ENCODE results near the gene PRRG2.
A peak's percentile ranks its signal among the peaks of the same experiment; 100 is the strongest.

PRRG2 gene

DNA sequence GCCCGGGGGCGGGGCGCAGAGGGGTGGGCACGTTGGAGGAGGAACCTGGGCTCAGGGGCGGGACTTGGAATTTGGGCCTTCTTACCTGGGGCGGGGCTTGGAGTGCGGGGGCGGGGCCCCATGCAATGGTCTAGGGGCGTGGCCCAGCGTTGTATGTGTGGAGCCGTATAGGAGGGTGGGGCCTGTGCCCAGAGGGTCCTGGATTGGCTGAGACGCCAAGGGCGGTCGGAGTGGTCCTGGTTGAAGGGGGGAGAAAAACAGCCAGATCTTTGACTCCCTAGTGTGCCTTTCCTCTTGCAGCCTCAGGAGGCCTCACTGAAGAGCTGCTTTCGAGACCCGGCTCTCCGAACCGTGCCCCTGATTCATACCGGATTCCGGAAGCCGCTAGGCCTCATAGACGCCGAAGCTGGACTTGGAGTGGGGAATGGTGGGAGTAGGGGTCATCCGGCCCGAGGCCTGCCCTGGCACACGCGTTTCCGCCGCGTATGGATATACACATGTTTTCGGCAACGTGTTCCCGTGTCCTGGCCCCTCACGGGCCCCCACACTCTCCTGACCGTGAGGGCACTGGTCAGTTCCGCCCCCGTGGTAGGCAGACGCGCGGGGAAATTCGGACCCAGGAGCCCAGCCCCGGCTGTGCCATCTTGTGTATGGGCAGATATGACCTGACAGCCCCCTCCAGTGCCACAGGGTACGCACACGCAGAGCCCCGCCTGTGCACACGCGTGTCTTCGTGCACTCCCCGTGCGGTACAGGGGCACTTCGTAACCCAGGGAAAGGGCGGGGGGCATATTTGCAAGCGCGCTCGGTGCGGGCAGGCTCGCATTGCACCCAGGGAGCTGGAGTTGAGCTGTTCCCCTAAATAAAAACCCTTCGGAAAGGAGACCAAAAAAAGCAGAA, 9.2 kb downstream of the PRRG2 start:
- peaks cover 33% of the 10 kb centered on the region for H3K36me3 Mint-ChIP-seq (ENCODE audit: low read depth)
- no peaks in the 10 kb centered on the region for H3K9me3 Mint-ChIP-seq
- DNase-seq, result peak; percentile 92
- peaks cover 36% of the 10 kb centered on the region for H3K4me1 Mint-ChIP-seq (ENCODE audit: low read depth)
- H3K4me3 Mint-ChIP-seq, result peak overlapping the region; percentile 86
- peak overlapping the region; percentile 93 for H3K27ac Mint-ChIP-seq
- H3K27me3 Mint-ChIP-seq, result no peaks in the 10 kb centered on the region

GRCh38 chr19:49590971-49591730, 10.0 kb downstream of the PRRG2 start, which contains the start of gene PRR12:
Gene PRR12, plus strand, starts transcription at chr19:49591182. Its CDS starts 473 bp downstream, at chr19:49591655.
- Mint-ChIP-seq H3K9me3 (no peaks in the 10 kb centered on the region), H3K36me3 (ENCODE audit: low read depth) (peaks cover 39% of the 10 kb centered on the region), H3K27me3 (no peaks in the 10 kb centered on the region), H3K4me1 (ENCODE audit: low read depth) (peaks cover 36% of the 10 kb centered on the region), H3K27ac (peak within 1 kb of the TSS; percentile 93), H3K4me3 (peak within 1 kb of the TSS; percentile 86)
- peak; percentile 87 for DNase-seq

DNA sequence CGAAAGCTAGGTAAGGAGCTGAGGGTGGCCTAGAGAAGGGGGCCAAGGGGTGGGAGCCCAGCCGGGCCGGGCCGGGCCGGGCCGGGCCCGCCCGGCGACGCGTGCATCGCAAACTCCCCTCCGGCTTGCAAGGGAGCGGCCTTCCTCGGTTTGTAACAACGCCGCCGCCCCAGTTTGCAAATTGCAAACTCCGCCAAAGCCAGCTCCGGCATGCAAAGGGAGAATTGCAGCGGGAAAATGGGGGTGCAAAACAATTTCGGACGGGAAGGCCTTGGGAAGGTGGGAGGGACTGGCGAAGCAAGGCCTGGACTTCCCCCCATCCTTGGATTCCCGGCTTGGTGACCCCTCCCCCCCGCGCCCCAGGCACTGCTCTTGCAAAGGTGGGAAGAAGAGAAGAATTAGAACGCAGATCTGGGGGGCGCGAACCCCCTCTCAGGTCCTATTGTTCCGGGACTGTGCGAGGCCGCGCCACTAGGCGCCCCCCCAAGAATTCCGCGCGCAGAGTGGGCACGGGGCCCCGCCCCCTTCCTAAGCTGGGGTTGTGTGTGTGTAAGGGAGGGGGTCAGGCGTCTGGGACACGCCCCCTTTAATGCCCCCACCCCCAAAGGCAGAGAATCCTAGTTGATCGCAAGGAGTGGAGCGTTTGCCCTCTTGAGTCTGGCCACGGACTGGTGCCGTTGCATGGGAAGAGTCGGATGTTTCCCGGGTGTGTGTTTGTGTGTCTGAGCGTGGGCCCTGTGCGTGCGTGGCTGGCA, 10.8 kb downstream of the PRRG2 start:
- peak overlapping the region; percentile 86 for H3K4me3 Mint-ChIP-seq
- no peaks in the 10 kb centered on the region for H3K9me3 Mint-ChIP-seq
- peak overlapping the region; percentile 90 for H3K27ac Mint-ChIP-seq
- H3K4me1 Mint-ChIP-seq (ENCODE audit: low read depth), result peaks cover 36% of the 10 kb centered on the region
- H3K27me3 Mint-ChIP-seq, result no peaks in the 10 kb centered on the region
- DNase-seq, result peak; percentile 73
- peaks cover 41% of the 10 kb centered on the region for H3K36me3 Mint-ChIP-seq (ENCODE audit: low read depth)

DNA sequence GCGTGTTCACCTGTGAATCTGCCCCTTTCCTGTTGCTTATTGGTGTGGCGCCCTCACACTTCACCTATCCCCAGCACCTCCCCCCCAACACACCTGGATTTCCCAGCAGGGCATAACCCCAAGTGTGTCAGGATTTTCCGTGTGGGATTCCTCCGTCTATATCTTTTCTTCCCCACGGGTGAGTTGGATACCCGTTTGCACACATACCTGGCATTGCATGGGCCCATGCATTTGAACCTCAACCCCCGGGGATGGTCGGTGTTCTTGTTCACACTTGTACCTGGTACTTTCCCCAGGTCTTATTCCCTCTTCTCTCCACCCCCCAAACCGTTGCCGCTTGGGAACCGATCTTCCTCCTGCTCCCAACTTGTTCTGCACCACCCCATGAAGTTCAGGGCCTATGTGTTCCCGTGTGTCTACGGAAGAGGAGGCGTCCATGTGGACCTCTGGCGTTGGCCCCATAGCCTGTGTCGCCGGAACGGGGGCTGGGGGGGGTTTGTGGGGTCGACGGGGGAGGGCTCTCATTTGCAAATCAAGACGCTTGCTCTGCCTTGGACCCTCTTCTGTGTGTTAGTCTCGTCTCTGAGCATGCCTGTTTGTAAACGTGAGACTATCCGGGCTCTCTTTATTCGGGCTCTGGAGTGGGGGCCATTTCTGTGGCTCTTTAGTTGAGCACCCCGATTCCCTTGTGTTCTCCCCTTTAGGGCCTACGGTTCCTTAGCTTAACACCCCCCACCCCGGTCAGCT, 11.5 kb downstream of the PRRG2 start:
- peaks cover 36% of the 10 kb centered on the region for H3K4me1 Mint-ChIP-seq (ENCODE audit: low read depth)
- peak overlapping the region; percentile 86 for H3K4me3 Mint-ChIP-seq
- DNase-seq, result peak; percentile 53
- peaks cover 43% of the 10 kb centered on the region for H3K36me3 Mint-ChIP-seq (ENCODE audit: low read depth)
- H3K27ac Mint-ChIP-seq, result peak overlapping the region; percentile 90
- H3K27me3 Mint-ChIP-seq, result no peaks in the 10 kb centered on the region
- H3K9me3 Mint-ChIP-seq, result no peaks in the 10 kb centered on the region

DNA sequence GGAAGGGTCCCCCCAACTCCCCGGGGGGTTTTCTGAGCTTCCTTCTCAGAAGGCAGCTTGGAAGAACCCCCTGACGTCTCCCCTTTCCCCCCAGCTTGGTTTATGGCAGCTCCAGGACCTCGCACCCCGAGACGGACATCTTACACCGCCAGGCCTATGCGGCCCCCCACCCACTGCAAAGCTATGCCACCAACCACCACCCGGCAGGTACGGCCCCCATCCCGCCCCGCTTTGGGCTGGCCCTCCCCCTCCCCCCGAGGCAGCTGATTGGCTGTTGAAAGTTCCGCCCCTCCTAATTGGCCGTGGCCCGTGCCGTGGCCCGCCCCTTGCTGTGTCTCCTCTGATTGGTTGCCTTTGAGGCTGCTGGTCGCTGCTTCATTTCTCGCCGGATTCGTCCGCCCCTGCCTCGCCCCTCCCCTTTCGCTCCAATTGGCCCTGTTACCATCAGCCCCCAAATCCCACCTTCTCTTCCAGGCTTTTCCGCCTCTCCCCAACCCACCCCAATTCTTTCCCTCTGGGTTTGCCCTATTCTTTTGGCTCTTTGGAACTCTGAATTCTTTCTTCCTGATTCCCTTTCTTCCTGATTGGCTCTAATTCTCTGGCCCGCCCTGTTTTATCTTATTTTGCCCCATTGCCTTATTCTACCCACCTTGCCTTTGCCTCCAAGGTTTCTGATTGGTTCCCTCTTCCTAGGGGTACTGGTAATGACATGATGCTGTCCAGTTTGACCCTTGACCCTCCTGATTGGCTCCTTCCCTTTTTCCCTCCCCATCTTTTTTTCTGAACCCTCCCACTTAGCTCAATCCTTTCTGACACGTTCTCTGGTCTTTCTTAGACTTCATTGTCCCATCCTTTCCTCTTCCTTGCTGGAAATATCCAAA, 12.4 kb downstream of the PRRG2 start:
- Mint-ChIP-seq H3K27ac (peak overlapping the region; percentile 90), H3K27me3 (no peaks in the 10 kb centered on the region), H3K4me1 (ENCODE audit: low read depth) (peaks cover 36% of the 10 kb centered on the region), H3K4me3 (peak overlapping the region; percentile 86), H3K36me3 (ENCODE audit: low read depth) (peaks cover 49% of the 10 kb centered on the region), H3K9me3 (no peaks in the 10 kb centered on the region)
- peak; percentile 92 for DNase-seq

DNA sequence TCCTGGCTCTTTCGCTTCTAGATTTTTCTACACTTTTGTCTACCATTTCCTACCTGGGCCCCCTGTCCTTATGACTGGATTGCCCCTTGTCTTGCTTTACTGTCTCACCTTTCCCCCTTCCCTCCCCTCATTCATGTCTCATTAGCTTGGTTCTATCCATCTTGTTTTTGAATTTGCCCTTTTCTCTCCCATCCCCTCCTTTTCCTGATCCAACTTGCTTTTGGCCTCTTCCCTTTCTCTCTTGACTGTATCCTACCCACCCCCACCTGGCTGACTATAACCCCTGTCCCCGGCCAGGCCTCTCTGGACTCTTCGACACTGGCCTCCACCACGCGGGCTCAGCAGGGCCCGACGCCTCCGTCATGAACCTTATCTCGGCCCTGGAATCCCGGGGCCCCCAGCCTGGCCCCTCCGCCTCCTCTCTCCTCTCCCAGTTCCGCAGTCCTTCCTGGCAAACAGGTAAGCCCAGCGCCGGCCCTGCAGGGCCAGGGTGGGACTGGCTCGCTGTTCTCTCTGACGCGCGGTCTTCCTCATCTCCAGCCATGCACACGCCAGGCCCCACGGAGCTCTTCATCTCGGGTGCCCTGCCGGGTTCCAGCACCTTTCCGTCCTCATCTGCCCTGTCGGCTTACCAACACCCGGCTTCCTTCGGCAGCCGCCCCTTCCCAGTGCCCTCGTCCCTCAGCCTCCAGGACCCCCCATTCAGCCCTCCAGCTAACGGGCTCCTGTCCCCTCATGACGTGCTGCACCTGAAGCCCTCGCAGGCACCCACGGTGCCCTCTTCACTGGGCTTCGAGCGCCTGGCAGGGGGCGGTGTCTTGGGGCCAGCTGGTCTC, 13.3 kb downstream of the PRRG2 start:
- Mint-ChIP-seq H3K36me3 (ENCODE audit: low read depth) (peaks cover 58% of the 10 kb centered on the region), H3K9me3 (no peaks in the 10 kb centered on the region)

DNA sequence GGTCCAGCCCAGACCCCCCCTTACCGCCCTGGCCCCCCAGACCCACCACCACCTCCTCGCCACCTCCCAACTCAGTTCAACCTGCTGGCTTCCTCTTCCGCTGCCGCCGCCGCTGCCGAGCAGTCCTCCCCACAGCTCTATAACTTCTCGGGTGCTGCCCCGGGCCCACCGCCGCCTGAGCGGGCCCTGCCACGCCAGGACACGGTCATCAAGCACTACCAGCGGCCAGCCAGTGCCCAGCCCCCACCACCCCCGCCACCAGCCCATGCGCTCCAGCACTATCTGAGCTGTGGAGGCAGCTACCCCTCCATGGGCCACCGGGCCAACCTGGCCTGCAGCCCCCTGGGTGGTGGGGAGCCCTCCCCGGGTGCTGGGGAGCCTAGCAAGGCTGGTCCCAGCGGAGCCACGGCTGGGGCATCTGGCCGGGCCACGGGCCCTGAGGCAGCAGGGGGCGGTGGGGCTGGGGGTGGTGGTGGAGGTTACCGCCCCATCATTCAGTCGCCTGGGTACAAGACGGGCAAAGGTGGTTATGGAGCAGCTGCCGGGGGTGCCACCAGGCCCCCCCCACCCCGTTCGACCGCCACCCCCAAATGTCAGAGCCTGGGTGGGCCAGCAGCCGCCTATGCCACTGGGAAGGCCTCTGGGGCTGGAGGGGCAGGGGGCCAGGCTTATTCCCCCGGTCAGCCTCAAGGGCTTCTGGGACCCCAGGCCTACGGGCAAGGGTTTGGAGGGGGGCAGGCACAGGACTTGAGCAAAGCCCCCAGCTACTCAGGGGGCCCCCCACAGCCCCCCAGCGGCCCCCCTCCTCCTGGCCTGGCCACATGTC, 14.1 kb downstream of the PRRG2 start:
- no peak for DNase-seq
- H3K27ac Mint-ChIP-seq, result no peak overlapping the region

More for the DNA sequence above, 13.3 kb downstream of the PRRG2 start:
- no peak for DNase-seq
- no peaks in the 10 kb centered on the region for H3K27me3 Mint-ChIP-seq
- peak overlapping the region; percentile 86 for H3K4me3 Mint-ChIP-seq
- H3K27ac Mint-ChIP-seq, result peak overlapping the region; percentile 90
- H3K4me1 Mint-ChIP-seq (ENCODE audit: low read depth), result peaks cover 33% of the 10 kb centered on the region

GRCh38 chr19:49595819-49596404, 14.8 kb downstream of the PRRG2 start:
- H3K4me3 Mint-ChIP-seq, result no peak overlapping the region
- H3K27ac Mint-ChIP-seq, result no peak overlapping the region
- no peaks in the 10 kb centered on the region for H3K9me3 Mint-ChIP-seq
- H3K36me3 Mint-ChIP-seq (ENCODE audit: low read depth), result peaks cover 63% of the 10 kb centered on the region
- H3K4me1 Mint-ChIP-seq (ENCODE audit: low read depth), result peaks cover 33% of the 10 kb centered on the region
- no peaks in the 10 kb centered on the region for H3K27me3 Mint-ChIP-seq
- no peak for DNase-seq

More for the DNA sequence above, 14.1 kb downstream of the PRRG2 start:
- no peak overlapping the region for H3K4me3 Mint-ChIP-seq
- H3K9me3 Mint-ChIP-seq, result no peaks in the 10 kb centered on the region
- H3K4me1 Mint-ChIP-seq (ENCODE audit: low read depth), result peaks cover 32% of the 10 kb centered on the region
- H3K27me3 Mint-ChIP-seq, result no peaks in the 10 kb centered on the region
- peaks cover 65% of the 10 kb centered on the region for H3K36me3 Mint-ChIP-seq (ENCODE audit: low read depth)

DNA sequence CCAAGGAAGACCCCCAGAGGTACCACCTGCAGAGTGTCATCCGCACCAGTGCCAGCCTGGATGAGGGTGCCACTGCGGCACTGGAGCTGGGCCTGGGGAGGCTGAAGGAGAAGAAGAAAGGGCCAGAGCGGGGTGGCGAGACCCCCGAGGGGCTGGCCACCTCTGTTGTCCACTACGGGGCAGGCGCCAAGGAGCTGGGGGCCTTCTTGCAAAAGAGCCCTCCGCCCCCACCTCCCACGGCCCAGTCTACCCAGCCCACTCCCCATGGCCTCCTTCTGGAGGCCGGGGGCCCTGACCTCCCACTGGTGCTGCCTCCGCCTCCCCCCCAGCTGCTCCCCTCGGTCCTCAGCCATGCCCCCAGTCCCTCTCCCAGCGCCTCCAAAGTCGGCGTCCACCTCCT, 15.3 kb downstream of the PRRG2 start:
- no peaks in the 10 kb centered on the region for H3K27me3 Mint-ChIP-seq
- peaks cover 37% of the 10 kb centered on the region for H3K4me1 Mint-ChIP-seq (ENCODE audit: low read depth)
- DNase-seq, result no peak
- H3K27ac Mint-ChIP-seq, result no peak overlapping the region
- H3K4me3 Mint-ChIP-seq, result no peak overlapping the region
- H3K36me3 Mint-ChIP-seq (ENCODE audit: low read depth), result peaks cover 68% of the 10 kb centered on the region
- no peaks in the 10 kb centered on the region for H3K9me3 Mint-ChIP-seq

DNA sequence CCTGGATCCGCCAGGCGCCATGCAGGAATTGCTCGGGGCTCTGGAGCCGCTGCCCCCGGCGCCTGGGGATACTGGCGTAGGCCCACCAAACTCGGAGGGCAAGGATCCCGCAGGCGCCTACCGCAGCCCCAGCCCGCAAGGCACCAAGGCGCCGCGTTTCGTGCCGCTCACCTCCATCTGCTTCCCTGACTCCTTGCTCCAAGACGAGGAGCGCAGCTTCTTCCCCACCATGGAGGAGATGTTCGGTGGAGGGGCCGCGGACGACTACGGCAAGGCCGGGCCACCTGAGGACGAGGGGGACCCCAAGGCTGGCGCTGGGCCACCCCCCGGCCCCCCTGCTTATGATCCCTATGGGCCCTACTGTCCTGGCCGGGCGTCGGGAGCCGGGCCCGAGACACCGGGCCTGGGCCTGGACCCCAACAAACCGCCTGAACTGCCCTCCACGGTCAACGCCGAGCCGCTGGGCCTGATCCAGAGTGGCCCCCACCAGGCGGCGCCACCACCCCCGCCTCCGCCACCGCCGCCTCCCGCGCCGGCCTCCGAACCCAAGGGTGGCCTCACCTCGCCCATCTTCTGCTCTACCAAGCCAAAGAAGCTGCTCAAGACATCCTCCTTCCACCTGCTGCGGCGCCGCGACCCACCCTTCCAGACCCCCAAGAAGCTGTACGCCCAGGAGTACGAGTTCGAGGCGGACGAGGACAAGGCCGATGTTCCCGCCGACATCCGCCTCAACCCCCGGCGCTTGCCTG, 16.0 kb downstream of the PRRG2 start:
- peaks cover 69% of the 10 kb centered on the region for H3K36me3 Mint-ChIP-seq (ENCODE audit: low read depth)
- peaks cover 37% of the 10 kb centered on the region for H3K4me1 Mint-ChIP-seq (ENCODE audit: low read depth)
- H3K27me3 Mint-ChIP-seq, result no peaks in the 10 kb centered on the region
- no peak overlapping the region for H3K4me3 Mint-ChIP-seq
- no peak overlapping the region for H3K27ac Mint-ChIP-seq
- DNase-seq, result no peak
- no peaks in the 10 kb centered on the region for H3K9me3 Mint-ChIP-seq

GRCh38 chr19:49597703-49597974, 16.5 kb downstream of the PRRG2 start:
- H3K9me3 Mint-ChIP-seq, result no peaks in the 10 kb centered on the region
- no peak for DNase-seq
- H3K4me3 Mint-ChIP-seq, result no peak overlapping the region
- no peaks in the 10 kb centered on the region for H3K27me3 Mint-ChIP-seq
- H3K4me1 Mint-ChIP-seq (ENCODE audit: low read depth), result peaks cover 34% of the 10 kb centered on the region
- H3K36me3 Mint-ChIP-seq (ENCODE audit: low read depth), result peaks cover 69% of the 10 kb centered on the region
- H3K27ac Mint-ChIP-seq, result no peak overlapping the region

All from activated T-cell treated with anti-CD3 and anti-CD28 coated beads, Interleukin-2, amount 50 U/mL, for 24 hours (primary cell).